AG04450 (cell line): ENCODE data around the gene NEDD4. TPM values are rescaled to one million over a fixed set of nuclear protein-coding genes. Genes with fewer than 3 reads are reported as not detected.
A peak's percentile ranks its signal among the peaks of the same experiment; 100 is the strongest.

ENCODE experiments used
- CTCF ChIA-PET: fragments of 300-600, 350-600 bp; formaldehyde crosslinking; extraction: SDS; loops from one replicate; lab custom pipeline; 2022; ENCODE audit warnings: antibody characterized with exemption, inconsistent platforms; lab: Charles Lee
- POLR2A ChIA-PET: fragments of 350-600 bp; formaldehyde crosslinking; extraction: SDS; loops from one replicate; lab custom pipeline; 2021; ENCODE audit warnings: antibody characterized with exemption, inconsistent platforms; lab: Yijun Ruan, JAX
- DNase-seq: peaks from one replicate; pipeline ENCODE4 v3.0.0-alpha.2; 2011; ENCODE audit warnings: low read depth, low spot score
- H3K27ac ChIP-seq: one replicate; pipeline ENCODE4 v1.5.1; 2012; ENCODE audit warnings: low read depth, low read length, control low read depth
- H3K27me3 ChIP-seq: one replicate; pipeline ENCODE4 v1.6.0; 2012; ENCODE audit warnings: low read length; ENCODE audit not compliant: control insufficient read depth, insufficient read depth
- H3K4me3 ChIP-seq: 2 replicates; pipeline ENCODE4 v1.5.1; 2011; ENCODE audit warnings: mild to moderate bottlenecking, low read depth, low read length, control low read depth
- H3K9me3 ChIP-seq: 2 replicates; pipeline ENCODE4 v1.5.1; 2012; ENCODE audit warnings: low read length; ENCODE audit not compliant: control insufficient read depth, insufficient read depth
- CTCF ChIP-seq: IDR thresholded peaks from 2 replicates; pipeline ENCODE4 v1.5.1; 2011; ENCODE audit warnings: low read depth, low read length, control low read depth, inconsistent platforms
- polyA plus RNA-seq: library from polyadenylated mRNA; depleted of rRNA; stranded (reverse); fragments of >200 nt; gene quantifications from 2 replicates; pipeline ENCODE4 v1.2.3, GENCODE V29; 2011

The NEDD4 gene
- polyA plus RNA-seq, 1 experiment, result 57.8 TPM

GRCh38 chr15:55900019-55900418, 93.4 kb downstream of the NEDD4 start:
- H3K27me3 ChIP-seq, result no peaks in the 10 kb centered on the region
- POLR2A ChIA-PET, result no interaction called here
- no peaks in the 10 kb centered on the region for H3K9me3 ChIP-seq
- TF ChIP-seq CTCF, result no peak
- CTCF ChIA-PET, result interaction anchor here (1.7 to 4.9 kb wide), 2 partner anchors 13 to 17 kb away, joined by 5 to 48 read pairs; no protein-coding TSS in a partner anchor
- H3K27ac ChIP-seq, result no peak overlapping the region
- DNase-seq, result no peak
- H3K4me3 ChIP-seq, result no peak overlapping the region

- no peaks in the 10 kb centered on the region for H3K27me3 ChIP-seq
- no peak overlapping the region for H3K27ac ChIP-seq
- POLR2A ChIA-PET, result no interaction called here
- CTCF ChIA-PET, result interaction anchor here (1.7 to 4.9 kb wide), 2 partner anchors 13 to 17 kb away, joined by 5 to 48 read pairs; no protein-coding TSS in a partner anchor
- no peak for TF ChIP-seq CTCF
- no peaks in the 10 kb centered on the region for H3K9me3 ChIP-seq
- H3K4me3 ChIP-seq, result no peak overlapping the region
- DNase-seq, result no peak
These were observed 93.9 kb downstream of the NEDD4 start for GRCh38 chr15:55899537-55899936.

GRCh38 chr15:55897560-55898336, 95.7 kb downstream of the NEDD4 start:
- Histone ChIP-seq H3K9me3 (no peaks in the 10 kb centered on the region), H3K27me3 (no peaks in the 10 kb centered on the region), H3K4me3 (no peak overlapping the region), H3K27ac (peak overlapping the region; percentile 86)
- DNase-seq, result no peak
- POLR2A ChIA-PET, result interaction anchor here (0.6 to 1.2 kb wide), 5 partner anchors 10 to 271 kb away, joined by 3 to 5 read pairs (median 3); no protein-coding TSS in a partner anchor
- peak; percentile 73 for TF ChIP-seq CTCF
- CTCF ChIA-PET, result interaction anchor here (0.5 to 4.9 kb wide), 20 partner anchors 10 to 635 kb away, joined by 3 to 48 read pairs (median 3); no protein-coding TSS in a partner anchor

- DNase-seq, result no peak
- H3K27me3 ChIP-seq, result no peaks in the 10 kb centered on the region
- no peaks in the 10 kb centered on the region for H3K9me3 ChIP-seq
- ChIA-PET POLR2A (no interaction called here), CTCF (interaction anchor here (3.9 kb wide), 1 partner anchor 23 kb away, joined by 12 read pairs; no protein-coding TSS in a partner anchor)
- no peak overlapping the region for H3K4me3 ChIP-seq
- TF ChIP-seq CTCF, result no peak
- H3K27ac ChIP-seq, result no peak overlapping the region
These were observed 98.9 kb downstream of the NEDD4 start for GRCh38 chr15:55894399-55894965.

- ChIA-PET CTCF (interaction anchor here (0.5 to 3.9 kb wide), 3 partner anchors 14 to 245 kb away, joined by 3 to 12 read pairs (median 3); no protein-coding TSS in a partner anchor), POLR2A (no interaction called here)
- no peak for TF ChIP-seq CTCF
- DNase-seq, result no peak
- Histone ChIP-seq H3K9me3 (no peaks in the 10 kb centered on the region), H3K4me3 (no peak overlapping the region), H3K27ac (no peak overlapping the region), H3K27me3 (no peaks in the 10 kb centered on the region)
These were observed 99.6 kb downstream of the NEDD4 start for GRCh38 chr15:55893852-55894251.
